Gastroesophageal sphincter (tissue), 3 donors: ENCODE data around the gene MRPL19.

ENCODE experiments used
- CTCF ChIP-seq, 4 experiments: fragments of 200-600 bp in 2 of 4; fragments of 450-650 bp in 2 of 4; sonication (generic) in 1 of 4; IDR thresholded peaks; one replicate each; pipeline ENCODE4 v1.5.1; 2017 to 2019; ENCODE audit warnings: antibody characterized with exemption in 4 of 4, mild to moderate bottlenecking in 2 of 4, moderate library complexity in 2 of 4
- EP300 ChIP-seq: sonication (generic); formaldehyde crosslinking; IDR thresholded peaks from one replicate; pipeline ENCODE4 v1.6.1; 2017; ENCODE audit warnings: antibody characterized with exemption, mild to moderate bottlenecking
- POLR2A ChIP-seq, 2 donors: fragments of 450-650 bp; IDR thresholded peaks; one replicate each; pipeline ENCODE4 v1.6.1; 2017; ENCODE audit warnings: antibody characterized with exemption in 2 of 2, mild to moderate bottlenecking in 2 of 2, moderate library complexity in 1 of 2
- POLR2AphosphoS5 ChIP-seq: sonication (generic); formaldehyde crosslinking; IDR thresholded peaks from one replicate; pipeline ENCODE4 v1.6.1; 2017; ENCODE audit warnings: antibody characterized with exemption

GRCh38 chr2:75688196-75688595 lies 41.6 kb downstream of the MRPL19 start:
- TF ChIP-seq CTCF (IDR thresholded peaks at IDR 0.05) (no peak), POLR2AphosphoS5 (no peak), POLR2A (IDR thresholded peaks at IDR 0.05) (no peak), EP300 (no peak)
